GM19023 (cell line): ENCODE measurements around the gene BAX.

ENCODE experiments used
- ATAC-seq: cut with Tn5 transposase; IDR thresholded peaks from one replicate; pipeline ENCODE4 v1.9.1; 2021; ENCODE audit warnings: mild to moderate bottlenecking, moderate library complexity; ENCODE audit not compliant: unreplicated experiment

The BAX gene

DNA sequence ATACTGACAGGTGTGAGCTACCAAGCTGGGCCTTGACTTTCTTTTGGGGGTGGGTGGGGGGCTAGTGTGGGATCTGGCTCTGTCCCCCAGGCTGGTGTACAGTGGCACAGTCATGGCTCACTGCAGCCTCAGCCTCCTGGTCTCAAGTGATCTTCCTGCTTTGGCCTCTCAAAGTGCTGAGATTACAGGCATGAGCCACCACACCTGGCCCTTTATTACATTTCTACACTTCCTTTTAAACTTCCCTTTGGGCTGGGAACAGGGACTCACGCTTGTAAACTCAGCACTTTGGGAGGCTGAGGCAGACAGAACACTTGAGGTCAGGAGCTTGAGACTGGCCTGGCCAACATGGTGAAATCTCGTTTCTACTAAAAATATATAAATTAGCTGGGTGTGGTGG is 22.4 kb downstream of the BAX start:
- ATAC-seq = no peak

DNA sequence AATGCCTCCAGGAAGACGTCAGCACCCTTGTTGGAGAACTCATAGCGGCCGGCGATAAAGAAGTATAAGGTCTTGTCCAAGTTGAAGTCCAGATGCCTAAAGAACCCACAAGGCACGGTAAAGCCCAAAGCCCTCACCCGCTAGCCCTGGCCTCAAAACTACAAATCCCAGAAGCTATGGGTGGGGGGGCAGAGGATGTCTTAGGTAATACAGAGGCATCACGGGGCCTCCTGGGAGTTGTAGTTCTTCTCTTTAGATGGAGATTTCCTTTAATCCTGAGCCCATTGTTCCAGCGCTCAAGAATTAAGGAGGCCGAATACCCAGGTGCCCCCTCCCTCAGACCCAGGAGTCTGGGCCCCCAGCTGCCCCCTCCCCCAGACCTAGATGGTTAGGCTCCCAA is 27.6 kb downstream of the BAX start:
- no peak for ATAC-seq

DNA sequence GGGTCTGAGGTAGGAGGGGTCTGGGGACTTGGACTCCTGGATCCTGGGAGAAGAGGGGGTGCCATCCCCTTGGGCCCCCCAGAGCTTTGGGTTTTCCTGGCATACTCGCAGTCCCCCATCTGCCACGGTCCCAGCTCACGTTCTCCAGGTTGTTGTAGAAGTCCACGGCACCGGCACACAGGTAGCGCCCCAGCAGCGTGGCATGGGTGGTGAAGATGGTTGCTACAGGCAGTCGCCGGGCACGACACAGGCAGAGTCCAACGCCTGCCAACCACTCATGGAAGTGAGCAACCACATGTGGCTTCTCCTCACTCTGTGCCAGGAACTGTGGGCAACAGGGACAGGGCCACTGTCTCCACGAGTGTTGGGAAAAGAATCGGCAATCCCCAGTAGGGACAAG is 31.0 kb downstream of the BAX start:
- ATAC-seq = no peak

DNA sequence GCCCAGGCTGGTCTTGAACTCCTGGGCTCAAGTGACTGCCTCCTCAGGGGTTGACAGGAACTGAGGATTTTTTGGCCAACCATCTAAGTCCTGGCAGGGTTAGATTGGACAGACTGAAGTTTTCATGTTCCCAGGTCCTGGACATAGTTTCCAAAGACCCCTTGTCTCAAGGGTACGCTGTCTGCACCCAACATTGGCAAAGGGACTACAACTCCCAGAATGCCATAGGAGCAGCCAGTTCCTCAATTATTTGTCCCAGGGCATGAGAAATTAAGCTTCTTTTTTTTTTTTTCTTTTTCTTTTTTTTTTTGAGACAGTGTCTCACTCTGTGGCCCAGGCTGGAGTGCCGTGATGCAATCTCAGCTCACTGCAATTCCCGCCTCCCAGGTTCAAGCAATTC is 31.5 kb downstream of the BAX start:
- no peak for ATAC-seq

DNA sequence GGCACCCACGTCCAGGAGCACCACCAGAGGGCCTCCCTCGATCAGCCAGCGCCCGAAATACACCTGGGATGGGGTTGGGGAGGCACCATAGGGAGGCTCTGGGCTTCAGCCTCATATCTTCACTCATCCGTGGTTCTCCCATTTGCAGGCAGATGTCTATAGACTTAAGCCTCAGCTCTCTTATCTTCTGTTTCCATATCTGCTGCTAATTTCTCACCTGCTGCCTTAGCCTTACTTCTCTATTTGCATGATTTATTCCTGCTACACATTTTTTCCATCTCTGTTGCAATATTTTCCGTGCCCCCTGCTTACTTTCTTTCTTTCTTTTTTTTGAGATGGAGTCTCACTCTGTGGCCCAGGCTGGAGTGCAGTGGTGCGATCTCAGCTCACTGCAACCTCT is 32.6 kb downstream of the BAX start:
- no peak for ATAC-seq

DNA sequence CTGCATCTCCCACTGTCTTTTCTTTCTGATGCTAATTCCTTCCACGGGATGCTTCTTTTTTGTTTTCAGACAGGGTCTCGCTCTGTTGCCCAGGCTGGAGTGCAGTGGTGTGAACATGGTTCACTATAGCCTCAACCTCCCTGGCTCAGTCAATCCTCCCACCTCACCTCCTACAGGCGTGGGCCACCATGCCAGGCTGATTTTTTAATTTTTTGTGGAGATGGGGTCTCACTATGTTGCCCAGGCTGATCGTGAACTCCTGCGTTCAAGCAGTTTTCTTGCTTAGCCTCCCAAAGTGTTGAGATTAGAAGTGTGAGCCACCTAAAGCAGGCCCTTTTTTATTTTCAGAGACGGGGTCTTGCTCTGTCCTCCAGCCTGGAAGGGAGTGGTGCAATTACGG is 33.6 kb downstream of the BAX start:
- no peak for ATAC-seq

DNA sequence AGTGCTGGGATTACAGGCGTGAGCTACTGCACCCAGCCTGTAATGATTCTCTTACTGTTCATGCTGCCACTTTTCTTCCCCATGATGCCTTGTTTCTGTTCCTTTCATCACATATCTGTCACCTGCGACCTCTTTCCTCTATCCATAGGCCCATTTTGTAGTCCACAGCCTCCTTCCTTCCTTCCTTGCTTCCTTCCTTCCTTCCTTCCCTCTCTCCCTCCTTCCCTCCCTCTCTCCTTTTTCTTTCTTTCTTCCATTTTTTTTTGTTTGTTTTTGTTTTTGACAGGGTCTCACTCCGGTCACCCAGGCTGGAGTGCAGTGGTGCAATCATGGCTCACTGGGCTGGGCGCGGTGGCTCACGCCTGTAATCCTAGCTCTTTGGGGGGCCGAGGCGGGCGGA is 34.2 kb downstream of the BAX start:
- ATAC-seq = no peak

DNA sequence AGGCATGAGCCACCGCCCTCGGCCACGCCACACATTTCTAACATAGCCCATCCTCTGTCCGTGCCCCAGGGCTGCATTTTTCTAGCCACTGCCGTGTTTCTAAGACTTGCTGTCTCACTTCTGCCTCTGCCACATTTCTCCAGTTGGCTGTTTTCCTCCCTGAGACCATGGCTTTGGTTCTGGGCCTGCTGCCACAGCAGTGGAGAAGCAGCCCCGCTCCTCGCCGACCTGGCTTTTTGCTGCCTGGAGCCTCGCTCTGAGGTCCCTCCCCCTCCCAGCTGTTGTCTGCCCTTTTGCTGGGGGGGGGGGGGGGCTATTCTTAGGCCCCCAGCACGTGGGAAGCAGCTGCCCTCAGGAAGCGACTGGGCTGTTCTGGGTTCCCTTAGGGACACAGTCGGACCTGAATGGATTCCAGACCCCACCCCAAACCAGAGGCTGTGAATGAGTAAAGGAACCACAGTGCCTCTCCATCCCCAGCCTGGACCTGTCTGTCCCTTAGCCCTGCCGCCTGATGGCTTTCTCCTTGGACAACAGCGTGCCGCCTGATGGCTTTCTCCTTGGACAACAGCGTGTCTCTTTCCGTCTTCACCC is 35.1 kb downstream of the BAX start:
- no peak for ATAC-seq

DNA sequence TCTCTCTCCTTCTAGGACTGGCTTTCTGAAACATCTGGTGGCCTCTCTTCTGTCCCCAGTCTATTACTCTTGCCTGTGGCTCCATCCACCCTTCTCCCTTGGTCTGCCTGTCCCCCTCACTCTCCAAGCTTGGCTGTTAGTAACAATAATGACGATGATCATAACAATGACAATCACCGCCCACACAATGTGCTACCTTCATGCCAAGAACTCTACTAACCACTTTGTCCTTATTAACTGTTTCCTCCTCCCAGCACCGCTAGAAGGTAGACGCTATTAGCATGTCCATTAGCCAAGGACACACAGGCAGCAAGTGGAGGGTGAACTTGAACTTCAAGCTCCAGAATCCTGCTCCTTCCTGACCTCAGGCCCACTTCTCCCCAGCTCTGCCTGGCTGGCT is 35.7 kb downstream of the BAX start:
- no peak for ATAC-seq

DNA sequence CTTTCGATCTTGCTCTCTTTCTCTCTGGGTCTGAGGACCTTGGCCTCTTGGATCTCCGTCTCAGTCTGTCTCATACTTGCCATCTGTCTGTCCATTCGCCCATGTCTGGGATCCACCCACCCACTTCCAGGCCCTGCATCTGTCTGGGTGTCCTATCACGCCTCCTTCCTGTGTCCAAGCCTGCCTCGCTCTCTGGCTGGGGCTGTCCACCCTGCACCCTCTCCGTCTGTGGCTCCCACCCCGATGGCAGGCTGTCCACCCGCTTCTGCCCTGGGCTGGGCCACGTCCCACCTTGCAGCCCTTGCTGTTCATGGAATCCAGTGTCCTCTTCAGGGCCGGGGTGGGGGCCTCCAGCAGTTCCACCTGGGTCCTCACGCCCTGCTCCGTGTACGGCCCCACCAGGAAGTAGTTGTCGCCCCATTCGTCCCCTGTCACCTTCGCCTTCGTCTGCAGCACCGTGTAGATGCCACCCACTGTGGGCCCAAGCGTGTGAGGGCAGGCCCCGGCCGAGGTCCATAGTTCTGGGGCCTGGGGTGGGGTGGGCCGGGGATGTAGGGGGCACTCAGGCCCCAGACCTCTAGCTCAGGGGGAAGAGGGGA is 36.4 kb downstream of the BAX start:
- no peak for ATAC-seq

DNA sequence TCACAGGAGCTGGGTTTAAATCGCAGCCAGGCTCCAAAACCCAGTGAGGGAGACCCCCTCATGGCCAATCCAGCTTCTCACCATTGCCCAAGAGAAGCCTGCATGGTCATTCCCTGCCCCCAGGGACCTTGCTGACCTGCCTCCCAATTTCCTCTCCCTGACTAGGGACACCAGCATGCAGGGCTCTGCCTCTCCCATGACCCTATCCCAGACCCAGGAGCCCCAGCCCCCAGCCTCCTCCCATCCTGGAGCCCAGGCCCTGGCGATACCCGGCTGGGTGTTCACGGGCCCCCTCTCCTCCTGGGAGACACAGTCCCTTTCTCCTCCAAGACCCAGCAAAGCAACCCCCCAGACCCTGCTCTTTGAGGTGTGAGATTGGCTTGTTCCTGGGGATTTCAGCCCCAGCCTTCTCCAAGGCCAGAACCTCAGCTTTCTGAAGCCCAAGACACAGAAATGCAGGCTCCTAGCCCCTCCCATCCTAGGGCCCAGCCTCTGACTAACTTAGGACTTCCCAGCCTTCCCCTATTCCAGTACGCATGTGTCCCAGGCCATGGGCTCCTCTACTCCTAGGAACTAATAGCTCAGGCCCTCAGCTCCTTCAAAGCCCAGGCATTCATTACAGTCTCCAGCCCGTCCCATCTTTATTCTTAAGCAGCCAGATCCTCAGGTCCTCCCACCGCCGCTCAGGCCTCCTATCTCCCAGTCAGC is 37.4 kb downstream of the BAX start:
- no peak for ATAC-seq

DNA sequence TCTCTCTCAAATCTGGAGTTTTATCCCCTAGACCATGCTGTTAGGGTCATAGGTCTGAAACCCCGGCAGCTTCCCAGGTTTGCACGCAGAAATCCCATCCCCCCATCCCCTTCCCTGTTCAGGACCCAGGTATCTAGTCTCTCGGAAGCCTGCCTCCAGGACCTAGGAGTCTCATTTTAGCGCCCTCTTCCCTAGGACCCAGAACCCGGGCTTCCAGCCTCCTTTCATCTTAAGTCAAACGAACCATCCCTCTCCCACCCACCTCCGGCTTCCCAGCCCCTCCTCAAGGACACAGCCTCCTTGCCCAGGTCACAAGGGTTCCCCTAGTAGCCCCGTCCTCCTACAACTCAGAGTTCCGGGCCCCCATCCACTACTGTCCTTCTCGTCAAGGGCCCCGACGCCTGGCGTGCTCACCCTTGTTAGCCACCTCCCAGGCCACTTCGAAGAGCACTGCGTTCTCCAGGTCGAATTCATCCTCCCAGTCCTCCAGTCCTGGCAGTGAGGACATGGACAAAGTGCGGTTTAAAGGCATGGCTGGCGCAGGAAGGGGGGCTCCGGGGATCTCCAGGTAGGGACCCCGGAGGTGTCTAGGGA is 38.0 kb downstream of the BAX start:
- no peak for ATAC-seq

DNA sequence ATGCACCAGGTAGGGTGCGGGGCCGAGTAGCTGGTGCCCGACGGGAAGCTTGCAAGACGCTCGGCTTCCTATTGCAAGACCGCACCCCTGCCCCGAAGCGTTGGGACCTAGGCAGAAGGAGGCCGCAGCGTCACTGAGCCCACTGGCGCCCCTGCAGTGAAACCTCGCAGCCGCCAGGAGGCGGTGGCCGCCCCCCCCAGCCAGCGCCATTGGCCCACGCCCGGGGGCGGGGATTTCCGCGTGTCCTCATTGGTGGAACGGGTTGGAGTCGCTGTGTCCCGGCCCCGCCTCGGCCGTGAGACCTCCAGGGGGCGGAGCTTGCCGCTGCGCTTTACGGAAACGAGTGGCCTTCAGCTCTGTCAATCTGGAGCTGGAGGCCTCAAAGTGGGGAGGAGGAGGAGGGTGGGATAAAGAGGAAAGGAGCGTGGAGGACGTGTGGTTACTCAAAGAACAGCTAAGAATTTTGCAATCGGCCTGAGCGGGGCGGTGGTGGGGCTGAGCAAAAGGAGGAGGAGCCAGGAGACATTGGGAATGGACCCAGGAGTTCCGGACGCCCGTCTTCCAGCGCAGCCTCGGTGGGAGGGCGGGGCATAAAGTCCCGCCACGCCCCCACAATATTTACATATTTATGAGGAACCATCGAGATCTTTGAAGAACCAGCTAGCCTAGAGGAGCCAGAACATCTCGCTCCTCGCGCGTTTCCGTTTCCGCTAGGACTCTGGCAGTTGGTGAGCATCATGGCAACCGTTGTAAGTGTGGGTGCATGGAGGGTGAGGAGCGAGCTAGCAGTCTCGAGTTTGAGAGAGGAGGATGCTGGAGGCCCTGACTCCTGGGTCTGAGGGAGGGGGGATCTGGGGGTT is 38.7 kb downstream of the BAX start, which contains the start of the genes GYS1 and RUVBL2:
TSS of gene GYS1 (minus strand) at position 135 of the 860 bp plus-strand sequence. CDS start 197 bp downstream, outside the sequence.
TSS of gene RUVBL2 (plus strand) at position 713 of the 860 bp plus-strand sequence. CDS start at position 738, 25 bp downstream.
- peak; percentile 89 for ATAC-seq

DNA sequence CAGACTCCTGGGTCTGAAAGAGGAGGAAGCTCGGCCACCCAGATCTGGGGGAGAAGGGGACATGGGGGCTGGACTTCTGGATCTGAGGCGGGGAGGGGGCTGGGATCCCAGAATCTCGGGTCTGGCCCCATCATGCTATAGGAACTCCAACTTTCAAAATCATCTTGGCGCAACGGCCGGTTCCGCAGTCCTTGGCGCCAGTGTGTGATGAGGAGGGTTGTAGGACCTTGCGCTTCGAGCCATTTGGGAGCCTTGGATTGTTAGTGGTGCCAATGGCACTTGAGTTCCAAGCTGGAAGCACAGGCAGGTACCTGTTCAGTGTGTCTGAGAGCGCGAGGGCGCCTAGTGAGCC is 39.3 kb downstream of the BAX start:
- ATAC-seq = no peak

DNA sequence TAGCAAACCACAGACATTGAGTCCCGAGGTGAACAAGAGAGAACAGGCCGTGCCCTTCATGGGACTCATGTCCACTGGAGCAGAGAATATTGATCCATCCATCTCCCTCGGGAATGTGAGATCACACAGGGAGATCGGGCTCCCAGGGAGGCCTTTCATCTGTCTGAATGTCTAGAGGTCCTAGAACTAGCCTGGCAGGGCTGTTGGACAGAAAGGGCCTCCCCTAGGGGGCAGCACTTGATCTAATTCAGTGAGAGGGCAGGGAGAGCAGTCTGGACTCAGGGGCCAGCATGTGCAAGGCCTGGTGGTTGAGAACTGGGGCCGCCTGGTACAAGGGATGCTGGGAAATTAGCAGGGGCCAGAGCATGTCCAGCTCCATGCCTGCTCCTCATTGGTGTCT is 43.3 kb downstream of the BAX start:
- ATAC-seq = no peak

DNA sequence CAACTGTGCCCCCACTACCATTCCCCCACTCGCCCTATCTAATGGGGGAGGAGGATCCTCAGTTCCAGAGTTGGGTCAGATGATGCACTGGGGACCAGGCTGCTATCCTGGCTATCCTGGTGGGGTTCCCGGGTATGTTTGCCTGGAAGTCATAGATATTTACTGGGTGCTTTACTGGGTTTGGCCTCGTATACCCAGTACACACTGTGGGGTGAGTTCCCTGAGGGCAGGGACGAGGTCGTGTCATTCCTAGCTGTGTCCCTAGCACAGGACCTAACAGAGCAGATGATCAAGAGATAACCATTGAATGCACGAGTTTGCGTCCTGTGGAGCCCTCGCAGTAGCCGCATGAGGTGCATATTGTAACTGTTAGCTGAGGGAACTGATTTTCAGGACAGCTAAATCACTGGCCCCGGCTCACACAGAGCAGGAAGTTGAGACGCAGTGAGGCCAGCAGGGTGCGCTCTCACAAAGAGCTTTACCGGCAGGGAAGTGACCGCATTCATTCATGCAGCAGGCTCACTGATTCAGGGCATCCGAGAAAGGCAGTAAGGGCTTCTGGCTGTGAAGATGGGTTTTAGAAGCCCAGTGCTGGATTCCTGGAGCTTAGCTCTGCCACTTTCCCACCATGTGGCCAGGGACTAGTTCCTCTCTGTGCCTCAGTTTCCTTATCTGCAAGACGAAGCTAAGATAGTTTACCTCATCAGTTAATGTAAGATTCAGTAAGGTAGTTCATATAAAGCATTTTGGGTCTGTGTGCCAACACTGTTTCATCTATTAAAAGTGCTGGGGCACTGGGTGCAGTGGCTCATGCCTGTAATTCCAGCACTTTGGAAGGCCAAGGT is 45.0 kb downstream of the BAX start:
- ATAC-seq = no peak

DNA sequence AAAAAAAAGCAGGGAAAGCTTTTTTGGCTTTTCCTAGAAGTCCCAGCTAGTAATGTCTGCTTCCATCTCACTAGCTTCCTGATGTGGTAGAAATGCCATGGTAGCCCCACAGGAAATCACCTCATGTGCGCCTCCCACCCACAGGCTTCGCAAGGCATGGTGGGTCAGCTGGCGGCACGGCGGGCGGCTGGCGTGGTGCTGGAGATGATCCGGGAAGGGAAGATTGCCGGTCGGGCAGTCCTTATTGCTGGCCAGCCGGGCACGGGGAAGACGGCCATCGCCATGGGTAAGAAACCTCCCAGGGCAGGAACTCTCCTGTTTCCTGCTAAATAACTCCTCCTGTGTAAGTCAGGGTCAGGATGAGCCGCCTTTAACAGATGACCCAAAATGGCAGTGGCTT is 49.5 kb downstream of the BAX start:
- ATAC-seq = no peak

DNA sequence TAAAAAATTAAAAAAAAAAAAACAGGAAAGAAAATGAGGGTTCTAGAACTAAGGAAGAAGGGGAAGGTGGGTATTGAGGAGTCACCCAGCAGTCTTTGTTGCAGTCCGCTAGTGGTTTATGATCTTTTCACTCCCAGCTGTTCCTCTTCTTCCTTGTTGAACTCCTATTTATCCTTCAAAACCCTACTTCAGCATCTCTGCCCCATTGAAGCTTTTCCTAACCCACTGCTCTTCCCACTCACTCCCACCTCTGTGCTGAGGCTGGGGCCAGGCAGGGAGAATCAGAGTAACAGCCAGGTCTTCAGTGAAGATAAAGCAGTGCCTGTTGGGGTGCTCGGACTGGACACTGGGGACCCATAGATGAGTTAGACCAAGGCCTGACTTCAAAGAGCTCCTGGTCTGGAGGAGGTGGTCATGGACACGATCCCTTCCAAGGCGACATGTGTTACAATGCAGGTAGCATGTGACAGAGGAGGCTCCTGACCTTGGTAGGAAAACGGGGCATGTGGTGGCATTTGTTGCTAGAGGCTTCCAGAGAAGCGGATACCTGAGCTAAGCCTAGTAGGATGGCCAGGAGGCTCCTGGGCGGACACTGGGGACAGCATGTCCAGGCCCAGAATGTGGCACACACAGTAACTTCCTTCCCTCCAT is 50.4 kb downstream of the BAX start:
- no peak for ATAC-seq

DNA sequence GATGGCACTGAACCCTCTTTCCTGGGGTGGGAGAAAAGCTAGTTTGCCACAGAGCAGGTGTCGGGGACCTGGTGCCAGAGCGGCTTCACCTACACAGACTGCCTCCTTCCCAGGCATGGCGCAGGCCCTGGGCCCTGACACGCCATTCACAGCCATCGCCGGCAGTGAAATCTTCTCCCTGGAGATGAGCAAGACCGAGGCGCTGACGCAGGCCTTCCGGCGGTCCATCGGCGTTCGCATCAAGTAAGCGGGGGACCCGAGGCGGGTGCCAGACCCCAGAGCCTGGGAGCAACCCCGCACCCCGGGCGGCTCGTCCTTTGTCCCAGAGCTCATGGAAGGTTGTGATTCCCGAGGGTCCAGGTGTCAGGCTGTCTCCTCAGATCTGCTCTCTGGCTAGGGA is 52.2 kb downstream of the BAX start:
- no peak for ATAC-seq

DNA sequence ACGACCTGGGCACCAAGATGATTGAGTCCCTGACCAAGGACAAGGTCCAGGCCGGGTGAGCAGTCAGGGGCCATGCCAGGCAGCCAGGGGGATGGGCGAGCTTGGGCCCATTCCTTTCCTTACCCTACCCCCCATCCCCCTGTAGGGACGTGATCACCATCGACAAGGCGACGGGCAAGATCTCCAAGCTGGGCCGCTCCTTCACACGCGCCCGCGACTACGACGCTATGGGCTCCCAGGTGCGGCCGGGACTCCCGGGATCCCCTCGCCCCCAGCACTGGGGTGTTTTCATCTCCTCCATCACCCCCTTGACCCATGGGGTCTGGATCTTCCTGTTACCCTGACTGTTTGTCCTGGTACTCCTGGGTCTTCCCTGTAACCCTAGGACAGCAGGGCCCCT is 55.2 kb downstream of the BAX start:
- ATAC-seq = no peak
